D721Med (cell line): ENCODE measurements around the gene TMTC3.
A peak's percentile ranks its signal among the peaks of the same experiment; 100 is the strongest.

Experiments
- DNase-seq: peaks from one replicate; pipeline ENCODE4 v3.0.0; 2011; ENCODE audit warnings: low spot score; ENCODE audit not compliant: insufficient read length
- FAIRE-seq: peaks from 2 replicates; lab custom pipeline; 2011; peaks lifted over from hg19 to GRCh38; lab: Jason Lieb, UNC
- CTCF ChIP-seq: IDR thresholded peaks from 2 replicates; pipeline ENCODE4 v1.5.1; 2012; ENCODE audit warnings: mild to moderate bottlenecking, control low read depth; ENCODE audit not compliant: insufficient read depth; ENCODE audit errors: missing control alignments

Gene TMTC3

GRCh38 chr12:88144546-88145468 is 2.7 kb downstream of the TMTC3 start:
- no peak for TF ChIP-seq CTCF
- DNase-seq (no peak), FAIRE-seq (no peak)

- DNase-seq (no peak), FAIRE-seq (no peak)
- no peak for TF ChIP-seq CTCF
Observed at GRCh38 chr12:88145567-88146505, 3.7 kb downstream of the TMTC3 start.

- FAIRE-seq (no peak), DNase-seq (no peak)
- TF ChIP-seq CTCF, result no peak
Observed at GRCh38 chr12:88150063-88150462, 8.0 kb downstream of the TMTC3 start.

GRCh38 chr12:88153959-88154358 is 11.9 kb downstream of the TMTC3 start:
- DNase-seq (no peak), FAIRE-seq (no peak)
- peak; percentile 40 for TF ChIP-seq CTCF

- FAIRE-seq (no peak), DNase-seq (no peak)
- TF ChIP-seq CTCF, result no peak
Observed at GRCh38 chr12:88156075-88156654, 14.1 kb downstream of the TMTC3 start.

- no peak for FAIRE-seq
- DNase-seq, result no peak
- no peak for TF ChIP-seq CTCF
Observed at GRCh38 chr12:88163371-88163770, 21.3 kb downstream of the TMTC3 start.
